Ovary (tissue), 9 donors: Measurements from ENCODE around the gene ID3. TPM values are rescaled to one million over a fixed set of nuclear protein-coding genes. Genes with fewer than 3 reads are reported as not detected.

Experiments used
- DNase-seq, 5 donors: peaks; one replicate each; pipeline ENCODE4 v3.0.0-alpha.2; 2019 to 2020
- H3K27ac ChIP-seq, 2 donors: fragments of 200-600 bp; one replicate each; pipeline versions ENCODE4 v1.5.1 to v1.8.0; 2019 to 2022
- H3K27me3 ChIP-seq: fragments of 200-600 bp; one replicate; pipeline ENCODE4 v1.8.0; 2022
- H3K36me3 ChIP-seq: fragments of 200-600 bp; sonication (generic); one replicate; pipeline ENCODE4 v1.5.1; 2019
- H3K4me1 ChIP-seq: one replicate; pipeline ENCODE4 v1.8.1; 2013; ENCODE audit warnings: mild to moderate bottlenecking, moderate library complexity; ENCODE audit not compliant: insufficient read depth
- H3K4me3 ChIP-seq: fragments of 200-600 bp; sonication (generic); one replicate; pipeline ENCODE4 v1.5.1; 2017
- H3K9me3 ChIP-seq, 2 donors: fragments of 200-600 bp in 1 of 2; sonication (generic) in 1 of 2; one replicate each; pipeline versions ENCODE4 v1.5.1 to v1.8.1; 2013 to 2019; ENCODE audit warnings: mild to moderate bottlenecking in 1 of 2, moderate library complexity in 1 of 2
- EP300 ChIP-seq: sonication (generic); formaldehyde crosslinking; IDR thresholded peaks from one replicate; pipeline ENCODE4 v1.6.1; 2017; ENCODE audit warnings: antibody characterized with exemption
- POLR2A ChIP-seq: fragments of 450-650 bp; IDR thresholded peaks from one replicate; pipeline ENCODE4 v1.6.1; 2017; ENCODE audit warnings: antibody characterized with exemption, mild to moderate bottlenecking, moderate library complexity
- WGBS, 3 donors: extraction: QIAGEN DNeasy Blood & Tissue Kit in 1 of 3; methylation state at CpG; one replicate each; pipeline versions ENCODE4 v1.1.5 to v1.1.7; 2013 to 2017; 5-methylcytosine and 5-hydroxymethylcytosine counted together
- intact Hi-C, 4 donors: fragments of 100-400 bp; cut with DNase I; formaldehyde crosslinking; loops; one replicate each; pipeline versions ENCODE4 v1.11.0 to v1.15.1; 2022 to 2023
- polyA plus RNA-seq, 2 donors: library from polyadenylated mRNA; stranded (reverse); fragments of 200-250 nt in 1 of 2; fragments of 350-450 nt in 1 of 2; fragmentation: Illumina TruSeq in 1 of 2; extraction: RNeasy Lipid Tissue Mini Kit (QIAGEN cat#74804) in 1 of 2; gene quantifications; one replicate each; pipeline ENCODE4 v1.2.3, GENCODE V29; 2013 to 2014
- total RNA-seq, 7 donors: library from RNA; depleted of rRNA in 2 of 7; stranded (reverse); fragments of >200 nt in 2 of 7; fragmentation: NEBNext Ultra II Directional in 3 of 7; extraction: Animal tissue kit (Norgen Biotek cat#: 25700) in 3 of 7; gene quantifications; one replicate each; pipeline versions ENCODE4 v1.1.0 to v1.2.4, GENCODE V29; 2016 to 2023
- TF ChIP-seq, protein P1 (sequence below), 3 donors: fragments of 450-650 bp in 2 of 3; fragments of 200-600 bp in 1 of 3; IDR thresholded peaks; one replicate each; pipeline versions ENCODE4 v1.5.1 to v1.8.0; 2016 to 2022; ENCODE audit warnings: antibody characterized with exemption in 3 of 3, mild to moderate bottlenecking in 1 of 3
- donor health status: DM: no; HTN: no; CAD: no; lungs with moderate emphysema.
- donor health status: DM: no; HTN: no; CAD: no.
- donor health status: Bipolar disorder and iron deficiency.
- donor health status: DM: yes; HTN: yes; CAD: no.
- donor health status: DM: no; HTN: no; CAD: no.
- donor health status: DM: yes; HTN: yes; CAD: no.

Gene ID3
- total and polyA plus RNA-seq, 9 donors, result 37.9 to 274 (median 143) TPM

GRCh38 chr1:23576338-23577055 lies 17.2 kb upstream of the ID3 start:
- intact Hi-C loops, result no loop called here
- H3K4me3 ChIP-seq, result no peak overlapping the region
- H3K27ac ChIP-seq, result peak overlapping the region in 1 of 2 donors; percentile 55
- TF ChIP-seq, protein P1, sequence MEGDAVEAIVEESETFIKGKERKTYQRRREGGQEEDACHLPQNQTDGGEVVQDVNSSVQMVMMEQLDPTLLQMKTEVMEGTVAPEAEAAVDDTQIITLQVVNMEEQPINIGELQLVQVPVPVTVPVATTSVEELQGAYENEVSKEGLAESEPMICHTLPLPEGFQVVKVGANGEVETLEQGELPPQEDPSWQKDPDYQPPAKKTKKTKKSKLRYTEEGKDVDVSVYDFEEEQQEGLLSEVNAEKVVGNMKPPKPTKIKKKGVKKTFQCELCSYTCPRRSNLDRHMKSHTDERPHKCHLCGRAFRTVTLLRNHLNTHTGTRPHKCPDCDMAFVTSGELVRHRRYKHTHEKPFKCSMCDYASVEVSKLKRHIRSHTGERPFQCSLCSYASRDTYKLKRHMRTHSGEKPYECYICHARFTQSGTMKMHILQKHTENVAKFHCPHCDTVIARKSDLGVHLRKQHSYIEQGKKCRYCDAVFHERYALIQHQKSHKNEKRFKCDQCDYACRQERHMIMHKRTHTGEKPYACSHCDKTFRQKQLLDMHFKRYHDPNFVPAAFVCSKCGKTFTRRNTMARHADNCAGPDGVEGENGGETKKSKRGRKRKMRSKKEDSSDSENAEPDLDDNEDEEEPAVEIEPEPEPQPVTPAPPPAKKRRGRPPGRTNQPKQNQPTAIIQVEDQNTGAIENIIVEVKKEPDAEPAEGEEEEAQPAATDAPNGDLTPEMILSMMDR (IDR thresholded peaks at IDR 0.05), result no peak
- TF ChIP-seq EP300 (no peak), POLR2A (no peak)
- 60 to 81% (median 68%) methylated on average over 7 of the region's 7 CpGs for WGBS, 3 donors
- no peak for DNase-seq
- H3K27me3 ChIP-seq, result no peaks in the 10 kb centered on the region
- H3K9me3 ChIP-seq, result no peaks in the 10 kb centered on the region
- no peaks in the 10 kb centered on the region for H3K36me3 ChIP-seq
- H3K4me1 ChIP-seq, result peaks cover 9% of the 10 kb centered on the region

- WGBS, 3 donors, result 69 to 86% (median 72%) methylated on average over 5 of the region's 5 CpGs
- Histone ChIP-seq H3K4me3 (no peak overlapping the region), H3K27ac (peak overlapping the region in 1 of 2 donors; percentile 55), H3K9me3 (no peaks in the 10 kb centered on the region), H3K36me3 (no peaks in the 10 kb centered on the region), H3K4me1 (peaks cover 9% of the 10 kb centered on the region), H3K27me3 (no peaks in the 10 kb centered on the region)
- TF ChIP-seq EP300, result no peak
- TF ChIP-seq, protein P1 (IDR thresholded peaks at IDR 0.05), result no peak
- TF ChIP-seq POLR2A, result no peak
- no peak for DNase-seq
- intact Hi-C loops, result no loop called here
Observed at GRCh38 chr1:23575226-23575810, 16.0 kb upstream of the ID3 start.

DNA sequence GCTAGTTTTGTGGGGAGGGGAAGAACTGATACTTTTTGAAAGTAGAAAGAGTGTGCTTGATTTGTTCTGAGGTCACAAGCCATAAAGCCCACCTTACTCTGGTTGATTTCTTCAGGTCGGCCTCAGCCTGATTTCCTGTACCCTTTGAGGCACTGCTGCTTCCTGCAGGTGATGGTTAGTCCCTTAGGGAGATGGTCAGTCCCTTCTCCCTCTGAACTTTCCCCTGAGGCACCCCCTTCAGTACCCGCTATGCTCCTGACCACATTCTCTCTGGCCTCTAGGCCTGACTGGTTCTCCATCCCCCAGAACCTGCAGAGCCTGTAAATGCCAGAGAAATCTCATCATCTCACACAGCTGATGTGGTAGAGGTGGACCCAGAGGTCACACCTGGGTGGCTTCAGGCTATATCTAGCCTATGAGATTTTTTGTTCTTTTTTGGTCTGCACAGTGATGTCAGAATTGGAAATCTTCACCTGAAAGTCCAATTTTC lies 15.0 kb upstream of the ID3 start:
- TF ChIP-seq POLR2A (no peak), EP300 (no peak)
- TF ChIP-seq, protein P1 (IDR thresholded peaks at IDR 0.05), result no peak
- Histone ChIP-seq H3K27ac (no peak overlapping the region), H3K36me3 (no peaks in the 10 kb centered on the region), H3K9me3 (no peaks in the 10 kb centered on the region), H3K4me3 (no peak overlapping the region), H3K27me3 (no peaks in the 10 kb centered on the region), H3K4me1 (peaks cover 9% of the 10 kb centered on the region)
- no peak for DNase-seq
- intact Hi-C loops, result no loop called here
- WGBS, 3 donors, result 90 to 96% (median 92%) methylated on average over 2 of the region's 2 CpGs

DNA sequence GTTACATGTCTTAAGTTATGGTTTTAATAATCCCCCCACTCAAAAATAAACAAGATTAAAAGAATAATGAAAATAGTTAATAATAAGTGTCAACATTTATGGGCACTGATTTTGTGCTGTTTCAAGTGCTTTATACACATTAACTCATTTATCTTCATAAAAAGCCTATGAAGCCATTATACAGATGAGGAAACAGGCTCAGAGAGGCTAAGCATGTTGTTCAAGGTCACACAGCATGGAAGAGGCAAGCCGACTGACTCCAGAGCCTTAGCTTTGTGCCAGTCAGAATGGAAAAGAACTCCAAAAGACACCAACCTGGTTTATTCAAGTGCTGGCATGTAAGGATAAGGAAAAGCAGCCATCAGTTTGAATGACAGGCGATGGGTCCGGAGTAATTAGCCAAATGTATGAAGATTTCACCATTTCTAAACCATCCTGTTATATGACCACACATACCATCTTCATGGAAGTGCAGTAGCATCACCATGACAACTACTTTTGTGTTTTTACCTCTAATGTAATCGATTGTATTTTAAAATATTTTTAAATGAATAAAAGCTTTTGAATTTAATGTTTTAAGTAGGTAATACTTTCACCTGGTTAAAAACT lies 14.4 kb upstream of the ID3 start:
- WGBS, 3 donors, result 69 to 76% (median 70%) methylated on average over 4 of the region's 4 CpGs
- intact Hi-C loops, result no loop called here
- H3K36me3 ChIP-seq, result no peaks in the 10 kb centered on the region
- H3K27me3 ChIP-seq, result no peaks in the 10 kb centered on the region
- TF ChIP-seq POLR2A (no peak), EP300 (no peak)
- TF ChIP-seq, protein P1 (IDR thresholded peaks at IDR 0.05), result no peak
- H3K4me1 ChIP-seq, result peaks cover 13% of the 10 kb centered on the region
- H3K9me3 ChIP-seq, result no peaks in the 10 kb centered on the region
- H3K4me3 ChIP-seq, result no peak overlapping the region
- DNase-seq, result no peak
- H3K27ac ChIP-seq, result no peak overlapping the region
